ENCODE measurements around the gene SH3RF2.
"Not testable (repeated sequence)": the region's sequence is repeated elsewhere in the genome, so short reads cannot be mapped to it uniquely, and the experiment has no call there.

Gene SH3RF2

DNA sequence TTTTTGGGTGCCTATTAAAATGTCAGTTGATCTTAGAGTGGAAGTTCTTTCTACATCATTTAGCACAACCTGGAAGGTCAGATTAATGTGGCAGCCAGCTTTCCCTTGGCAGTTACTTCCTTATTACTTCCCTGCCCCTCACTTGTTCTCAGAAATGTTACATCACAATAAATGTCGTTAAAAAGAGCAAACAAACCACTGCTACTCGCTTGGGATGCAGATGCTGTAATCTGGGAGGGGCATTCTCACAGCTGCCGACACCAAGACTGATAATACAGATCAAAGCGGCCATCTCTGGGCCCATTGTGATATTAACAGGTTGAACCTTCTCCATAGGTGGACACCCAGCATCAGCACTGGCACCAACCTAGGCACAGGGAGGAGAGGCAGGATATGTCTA is 139.7 kb downstream of the SH3RF2 start:
- no peak for DNase-seq (ENCODE audit: low read depth in 2 of 3, low spot score in 2 of 3)

DNA sequence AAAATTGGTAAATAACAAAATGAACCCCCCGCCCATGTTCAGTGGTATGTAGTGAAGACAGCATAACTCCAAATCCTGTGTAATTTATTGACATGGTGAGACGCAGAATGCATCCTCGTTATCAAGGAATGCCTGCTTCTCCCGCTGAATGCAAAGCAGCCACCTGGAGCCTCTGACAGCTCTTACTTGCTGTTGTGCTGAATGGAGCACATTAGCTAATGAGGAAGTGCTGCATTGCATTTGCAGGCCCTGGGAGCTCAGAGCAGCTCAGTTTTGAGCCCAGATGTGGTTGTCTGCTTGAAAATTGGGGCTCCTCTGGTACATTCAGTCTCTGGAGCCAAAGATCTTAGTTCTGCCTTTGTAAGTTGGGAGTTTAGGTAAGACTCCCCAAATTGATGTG is 140.1 kb downstream of the SH3RF2 start:
- DNase-seq (ENCODE audit: low read depth in 2 of 3, low spot score in 2 of 3), result no peak

DNA sequence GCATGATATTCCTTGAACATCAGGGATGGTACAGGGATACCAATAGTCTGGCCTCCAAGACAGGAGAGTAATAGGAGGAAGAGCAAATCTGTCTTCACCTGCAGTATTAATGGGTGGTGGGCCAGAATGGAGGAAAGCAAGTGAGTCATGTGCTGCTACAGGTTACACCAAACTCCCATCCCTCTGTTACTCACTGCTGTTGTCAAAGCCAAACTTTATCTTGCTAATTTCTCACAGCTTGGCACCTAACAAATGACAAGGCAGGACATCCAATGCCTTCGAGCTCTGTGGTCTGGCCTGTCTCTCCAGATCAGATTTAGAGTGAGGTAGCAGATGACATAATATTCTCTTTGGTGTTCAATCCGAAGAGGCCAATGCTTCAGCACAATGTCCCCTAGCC is 142.2 kb downstream of the SH3RF2 start:
- no peak for DNase-seq (ENCODE audit: low read depth in 2 of 3, low spot score in 2 of 3)

DNA sequence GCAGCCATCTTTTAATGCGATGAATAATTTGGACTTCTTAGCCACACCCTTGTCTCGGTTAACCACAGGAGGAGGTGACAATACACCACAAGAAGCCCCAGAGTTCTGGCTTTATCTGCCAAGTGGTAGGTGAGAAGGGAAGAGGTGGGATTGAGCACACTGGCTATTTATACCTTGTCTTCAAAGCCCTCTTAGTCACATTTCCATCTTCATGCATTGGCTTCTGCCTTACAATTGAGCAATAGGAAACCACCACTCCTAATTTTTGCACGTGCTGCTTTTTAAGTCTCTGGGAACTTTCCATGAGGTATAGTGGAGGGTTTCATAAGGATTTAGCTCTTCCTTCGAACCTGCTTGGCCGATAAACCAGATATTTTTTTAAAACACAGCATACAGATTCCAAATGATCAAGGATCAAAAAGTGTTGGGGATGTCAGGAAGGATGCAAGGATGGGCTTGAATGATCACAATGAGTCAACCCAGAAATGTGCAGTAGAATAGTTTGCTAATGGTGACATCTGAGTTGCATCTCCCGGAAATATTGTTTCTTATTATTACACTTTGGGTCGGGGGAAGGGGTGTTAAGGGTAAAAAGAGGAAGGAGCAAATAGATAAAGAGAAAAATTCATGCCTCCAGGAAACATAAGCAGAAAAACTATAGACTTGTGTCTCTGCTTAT is 143.5 kb downstream of the SH3RF2 start:
- no peak for DNase-seq (ENCODE audit: low read depth in 2 of 3, low spot score in 2 of 3)

DNA sequence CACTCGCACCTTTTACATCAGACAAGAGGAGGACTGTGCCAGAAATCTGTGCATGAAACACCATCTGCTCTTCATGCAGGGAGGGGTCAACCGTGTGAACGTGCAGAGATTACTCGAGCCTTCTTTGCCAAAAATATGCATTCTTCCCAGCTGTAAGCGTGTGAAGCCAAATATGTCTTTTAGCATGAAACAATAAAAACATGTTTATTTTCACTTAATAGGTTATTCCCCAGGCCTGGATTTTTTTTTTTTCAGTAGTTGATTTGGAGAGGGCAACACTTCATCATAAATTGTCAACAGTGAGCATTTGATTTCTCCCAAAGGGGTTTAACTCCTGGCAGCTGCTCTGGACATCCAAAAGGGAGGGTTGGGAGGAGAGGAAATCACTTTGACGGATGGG is 145.2 kb downstream of the SH3RF2 start:
- DNase-seq (ENCODE audit: low read depth in 2 of 3, low spot score in 2 of 3), result no peak

DNA sequence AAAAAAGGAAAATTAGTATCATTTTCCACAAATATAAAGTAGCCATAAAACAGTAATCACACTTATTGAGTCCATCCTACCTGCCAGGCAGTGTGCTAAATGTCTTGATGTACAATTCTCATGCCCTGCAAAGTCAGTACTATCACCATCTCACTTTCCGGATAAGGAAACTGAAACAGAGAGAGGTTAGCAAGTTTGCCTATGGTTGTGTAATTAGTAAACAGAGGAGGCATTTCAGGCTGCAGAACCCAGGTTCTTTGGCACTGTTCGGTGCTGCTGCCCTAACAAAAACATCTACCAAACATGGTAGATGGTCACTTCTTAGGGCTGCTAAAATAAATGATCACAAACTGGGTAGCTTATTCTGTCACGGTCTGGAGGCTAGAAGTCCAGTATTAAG is 146.4 kb downstream of the SH3RF2 start:
- DNase-seq (ENCODE audit: low read depth in 2 of 3, low spot score in 2 of 3), result no peak

DNA sequence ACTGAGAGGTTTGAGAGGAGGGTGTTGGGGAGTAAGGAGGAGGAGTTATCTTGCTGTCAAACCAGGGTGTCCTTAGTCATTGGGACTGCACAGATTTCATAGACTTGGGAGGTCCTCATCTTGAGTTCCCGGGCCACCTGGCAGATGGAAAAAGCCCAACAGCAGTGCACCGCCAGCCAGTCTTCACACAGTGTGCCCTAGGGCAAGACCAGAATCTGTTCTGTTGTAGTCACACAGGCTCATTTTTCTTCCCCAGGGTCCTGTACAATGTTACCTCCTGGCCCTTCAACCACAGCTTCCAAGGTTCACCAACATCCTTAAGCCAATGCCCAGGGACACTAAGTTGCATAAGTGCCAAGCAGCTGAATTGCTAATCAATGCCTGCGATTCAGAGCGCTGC is 148.0 kb downstream of the SH3RF2 start:
- DNase-seq (ENCODE audit: low read depth in 2 of 3, low spot score in 2 of 3), result no peak

DNA sequence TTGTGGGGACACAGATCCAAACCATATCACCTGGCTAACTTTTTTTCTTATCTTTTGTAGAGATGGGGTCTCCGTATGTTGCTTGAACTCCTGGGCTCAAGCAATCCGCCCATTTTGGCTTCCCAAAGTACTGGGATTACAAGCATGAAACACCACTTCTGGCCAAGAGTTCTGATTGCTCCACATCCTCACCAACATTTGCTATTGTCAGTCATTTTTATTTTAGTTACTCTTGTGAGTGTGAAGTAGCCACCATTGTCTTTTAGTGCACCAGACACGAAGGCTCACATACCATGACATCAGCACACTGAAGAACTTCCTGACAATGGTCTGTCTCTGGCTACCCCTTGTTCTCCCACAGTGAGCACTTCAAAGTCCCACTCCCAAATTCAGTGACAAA is 151.7 kb downstream of the SH3RF2 start:
- DNase-seq (ENCODE audit: low read depth in 2 of 3, low spot score in 2 of 3), result no peak

DNA sequence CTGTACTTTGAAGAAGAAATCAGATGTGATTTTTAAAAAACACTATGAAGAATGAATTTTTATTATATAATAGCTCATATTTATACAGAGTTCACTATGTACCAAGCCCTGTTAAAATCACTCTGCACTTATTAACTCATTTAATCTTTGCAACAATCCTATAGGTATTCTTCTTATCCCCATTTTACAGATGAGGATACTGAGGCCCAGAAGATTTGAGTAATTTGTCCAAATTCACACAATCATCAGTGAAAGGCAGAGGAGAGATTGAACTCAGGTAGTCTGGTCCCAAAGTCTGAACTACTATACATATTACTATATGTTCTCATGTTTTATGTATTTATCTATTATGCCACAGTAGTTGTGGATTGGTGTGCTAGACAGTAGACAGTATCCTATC is 152.9 kb downstream of the SH3RF2 start:
- DNase-seq (ENCODE audit: low read depth in 2 of 3, low spot score in 2 of 3), result no peak

DNA sequence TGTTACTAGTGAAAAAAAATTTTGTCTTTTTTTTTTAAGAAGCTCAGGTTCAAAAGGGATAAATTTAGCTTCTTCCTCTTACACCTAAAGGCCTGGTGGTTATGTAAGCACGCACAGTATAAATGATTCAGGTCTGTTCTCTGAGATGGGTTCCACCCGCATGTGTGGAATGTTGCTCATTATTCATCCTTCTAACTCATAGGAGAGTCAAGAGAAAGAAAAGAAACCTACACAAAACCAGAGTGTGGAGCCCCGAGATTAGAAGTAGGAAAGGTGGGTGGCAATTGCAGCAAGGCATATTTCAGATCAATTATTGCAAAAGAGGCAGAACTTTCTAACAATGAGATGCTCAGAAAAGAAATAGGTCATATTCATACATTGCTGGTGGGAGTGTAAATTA is 155.5 kb downstream of the SH3RF2 start:
- DNase-seq (ENCODE audit: low read depth in 2 of 3, low spot score in 2 of 3), result no peak

DNA sequence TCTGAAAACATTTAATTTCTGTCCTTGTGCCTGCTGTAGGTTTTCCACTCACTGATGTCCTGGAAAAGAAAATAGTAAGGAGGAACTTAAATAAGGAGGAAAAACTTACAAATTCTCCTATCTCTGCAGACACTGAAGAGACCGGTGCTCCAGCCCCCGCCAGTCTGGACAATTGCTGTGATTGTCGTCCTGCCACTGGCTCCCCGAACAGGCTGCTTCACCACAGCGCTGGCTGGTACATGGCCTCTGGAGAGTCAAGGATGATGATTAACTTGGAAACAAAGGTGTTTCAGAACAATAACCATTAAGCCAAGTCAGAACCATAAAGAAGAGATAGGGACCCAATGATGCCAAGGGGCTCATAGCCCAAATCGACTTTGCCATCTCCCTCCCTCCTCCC is 161.7 kb downstream of the SH3RF2 start:
- no peak for DNase-seq (ENCODE audit: low read depth in 2 of 3, low spot score in 2 of 3)

DNA sequence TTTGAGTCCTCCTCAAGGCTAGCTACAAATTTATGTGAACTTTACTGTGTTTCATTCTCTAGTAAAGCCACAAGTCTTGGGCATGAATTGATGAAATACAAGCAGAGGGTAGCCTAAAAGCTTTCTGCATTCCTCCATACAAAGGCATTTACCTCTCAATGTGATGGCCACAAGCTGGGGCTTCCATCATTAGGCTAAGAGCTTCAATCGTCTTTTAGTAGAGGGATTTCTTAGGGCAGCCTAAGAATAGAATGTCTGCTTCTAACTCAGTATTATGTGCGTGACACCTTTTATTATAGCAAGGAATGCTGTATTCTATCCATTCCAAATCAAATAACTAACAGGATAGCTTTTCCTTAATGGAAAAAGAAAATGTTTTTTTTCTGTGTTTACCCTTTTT is 165.3 kb downstream of the SH3RF2 start:
- DNase-seq (ENCODE audit: low read depth in 2 of 3, low spot score in 2 of 3), result no peak

DNA sequence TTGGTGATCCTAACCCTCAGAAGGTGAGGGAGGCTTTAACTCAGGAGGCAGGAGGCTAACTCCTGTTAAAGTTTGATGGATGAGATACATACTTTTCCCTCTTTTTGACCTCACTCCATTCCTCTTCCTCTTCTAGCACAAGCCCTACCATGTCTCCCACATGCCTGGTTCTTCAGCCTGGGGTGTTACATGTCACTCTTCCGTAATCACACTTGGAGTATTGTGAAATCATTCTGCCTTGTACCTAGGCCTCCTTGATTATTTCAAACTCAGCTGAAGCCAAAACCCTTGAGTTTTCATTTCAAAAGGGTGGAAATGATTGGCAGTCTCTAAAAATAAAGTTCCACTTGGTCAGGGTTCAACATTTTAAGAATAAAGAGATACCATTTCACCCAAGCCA is 167.2 kb downstream of the SH3RF2 start:
- no peak for DNase-seq (ENCODE audit: low read depth in 2 of 3, low spot score in 2 of 3)

DNA sequence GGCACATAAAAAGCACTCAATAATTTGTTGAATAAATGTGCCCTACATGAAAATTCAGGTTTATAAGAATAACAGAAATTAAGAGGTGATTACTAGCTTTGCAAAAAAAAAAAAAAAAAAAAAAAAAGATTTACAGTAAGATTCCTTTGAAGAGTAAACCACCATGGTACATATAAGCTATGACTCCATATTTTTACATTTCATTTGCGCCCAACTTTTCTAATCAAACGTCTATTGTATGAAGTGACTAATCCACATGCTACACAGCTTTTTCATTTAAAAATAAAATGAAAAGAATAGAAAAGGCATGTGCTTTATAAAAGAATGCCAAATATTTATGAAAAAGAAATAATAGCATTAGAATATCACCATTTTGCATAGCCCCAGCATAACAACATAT is 169.1 kb downstream of the SH3RF2 start, which contains the start of gene PLAC8L1:
PLAC8L1 (minus strand) TSS at position 101 of the 400 bp plus-strand sequence. CDS start 1,266 bp downstream, outside the sequence.
- no peak for DNase-seq (ENCODE audit: low read depth in 2 of 3, low spot score in 2 of 3)

DNA sequence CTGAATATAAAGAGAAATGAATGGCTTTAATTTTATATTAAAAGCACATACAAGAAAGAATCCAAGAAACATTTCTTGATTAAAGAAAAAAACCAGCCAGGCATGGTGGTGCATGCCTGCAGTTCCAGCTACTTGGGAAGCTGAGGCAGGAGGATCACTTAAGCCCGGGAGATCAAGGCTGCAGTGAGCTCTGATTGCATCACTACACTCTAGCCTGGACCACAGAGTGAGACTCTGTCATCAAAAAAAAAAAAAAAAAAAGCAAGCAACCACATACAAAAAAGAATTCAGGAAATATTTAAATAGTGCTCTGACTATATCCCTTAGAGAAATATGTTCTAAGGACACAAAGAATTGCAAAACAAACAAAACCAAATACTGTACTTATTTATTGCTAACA is 171.5 kb downstream of the SH3RF2 start:
- DNase-seq (ENCODE audit: low read depth in 2 of 3, low spot score in 2 of 3), result no peak

DNA sequence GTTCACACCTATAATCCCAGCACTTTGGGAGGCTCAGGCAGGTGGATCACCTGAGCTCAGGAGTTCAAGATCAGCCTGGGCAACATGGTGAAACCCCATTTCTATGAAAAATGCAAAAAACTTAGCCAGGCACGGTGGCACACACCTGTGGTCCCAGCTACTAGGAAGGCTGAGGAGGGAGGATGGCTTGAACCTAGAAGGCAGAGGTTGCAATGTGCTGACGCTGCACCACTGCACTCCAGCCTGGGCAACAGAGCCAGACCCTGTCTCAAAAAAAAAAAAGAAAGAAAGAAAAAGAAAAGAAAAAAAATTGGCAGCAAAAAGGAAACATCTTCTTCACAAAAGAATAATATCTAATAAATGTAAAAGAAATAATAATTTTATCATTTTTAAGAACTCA is 172.5 kb downstream of the SH3RF2 start:
- DNase-seq (ENCODE audit: low read depth in 2 of 3, low spot score in 2 of 3), result not testable (repeated sequence)

DNA sequence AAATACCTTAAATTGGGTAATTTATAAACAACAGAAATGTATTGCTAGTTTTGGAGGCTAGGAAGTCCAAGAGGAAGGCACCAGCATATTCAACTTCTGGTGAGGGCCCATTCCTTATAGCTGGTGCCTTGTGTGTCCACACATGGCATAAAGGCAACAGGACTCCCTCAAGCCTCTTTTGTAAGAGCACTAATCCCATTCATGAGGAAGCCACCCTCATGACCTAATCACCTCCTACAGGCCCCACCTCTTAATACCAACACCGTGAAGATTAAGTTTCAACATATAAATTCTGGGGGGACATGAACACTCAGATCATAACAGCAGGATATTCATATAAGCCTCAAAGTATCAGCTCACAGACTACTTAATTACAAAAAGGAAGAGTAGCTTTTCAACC is 173.0 kb downstream of the SH3RF2 start:
- no peak for DNase-seq (ENCODE audit: low read depth in 2 of 3, low spot score in 2 of 3)

DNA sequence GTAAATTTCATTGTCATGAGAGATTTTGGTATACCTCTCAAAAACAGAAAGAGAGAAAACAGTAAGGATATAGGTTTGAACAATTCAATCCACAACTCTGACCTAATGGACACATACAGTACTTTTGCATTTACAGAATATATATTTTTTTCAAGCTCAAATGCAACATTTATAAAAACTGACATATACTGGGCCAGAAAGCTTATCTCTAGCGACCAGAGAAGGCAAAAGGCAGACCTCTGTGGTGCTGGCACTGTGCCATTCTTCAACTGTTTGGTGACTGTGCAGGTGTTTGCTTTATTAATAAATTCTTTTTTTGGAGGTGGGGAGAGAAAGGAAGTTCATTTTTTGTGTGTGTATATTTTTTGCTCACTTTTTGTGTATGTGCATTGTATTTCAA is 175.0 kb downstream of the SH3RF2 start:
- no peak for DNase-seq (ENCODE audit: low read depth in 2 of 3, low spot score in 2 of 3)

DNA sequence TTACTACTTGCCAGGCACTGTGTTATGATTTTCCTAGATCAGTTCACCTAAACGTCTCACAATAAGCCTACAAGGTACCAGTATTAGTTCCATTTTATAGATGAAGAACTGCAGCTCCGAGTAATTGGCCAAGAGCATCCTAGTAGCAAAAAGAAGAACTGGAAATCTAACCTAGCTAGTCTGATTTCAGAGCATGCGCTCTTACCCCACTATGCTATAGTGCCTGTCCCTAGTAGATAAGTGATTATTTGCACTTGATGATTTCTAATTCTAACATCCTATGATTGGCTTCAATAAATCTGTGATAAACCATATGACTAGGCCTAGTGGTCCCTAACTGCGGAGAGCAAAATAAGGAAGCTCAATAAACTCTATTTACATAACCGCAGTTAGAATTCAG is 176.1 kb downstream of the SH3RF2 start:
- DNase-seq (ENCODE audit: low read depth in 2 of 3, low spot score in 2 of 3), result no peak
